ENCODE results near the gene APOBEC3A. TPM values are rescaled to one million over a fixed set of nuclear protein-coding genes. Genes with fewer than 3 reads are reported as not detected.

Gene APOBEC3A
- total and polyA plus RNA-seq, 10 of the 15 experiments (the other 5 are each of a cell fraction or from before 2014, with no cell fraction given): 0.20 TPM; not detected in 9

GRCh38 chr22:38996105-38996504, 38.7 kb downstream of the APOBEC3A start:
- CTCF ChIA-PET: interaction anchor here (0.9 to 1.7 kb wide), 4 partner anchors 12 to 127 kb away, joined by 3 to 8 read pairs (median 4); no protein-coding TSS in a partner anchor

More at GRCh38 chr22:38996105-38996504, 38.7 kb downstream of the APOBEC3A start:
- no peak for DNase-seq (ENCODE audit: low read depth, low spot score)
- Histone ChIP-seq H3K36me3 (ENCODE audit: control insufficient read depth in 2 of 2, insufficient read depth in 2 of 2, low read length in 1 of 2) (no peaks in the 10 kb centered on the region), H3K4me1 (ENCODE audit: control insufficient read depth, insufficient read depth, low read length) (peaks cover 4% of the 10 kb centered on the region), H2AFZ (ENCODE audit: control insufficient read depth, low read depth, low read length) (no peak overlapping the region), H3K27ac (ENCODE audit: control insufficient read depth, insufficient read depth) (no peak overlapping the region), H3K27me3 (replicated peaks in 1 of 2; ENCODE audit: control insufficient read depth in 2 of 2, insufficient read depth in 2 of 2, low read length in 1 of 2) (no peaks in the 10 kb centered on the region), H3K9ac (ENCODE audit: control insufficient read depth, insufficient read depth, low read length) (no peak overlapping the region), H3K4me3 (no peak overlapping the region), H3K4me2 (ENCODE audit: control insufficient read depth, insufficient read depth) (no peak overlapping the region), H3K79me2 (ENCODE audit: control insufficient read depth, insufficient read depth, low read length) (no peaks in the 10 kb centered on the region), H4K20me1 (ENCODE audit: control insufficient read depth, insufficient read depth) (no peaks in the 10 kb centered on the region), H3K9me3 (replicated peaks; ENCODE audit: control insufficient read depth, insufficient read depth, low read length) (peaks cover 4% of the 10 kb centered on the region; the same call in 1 of the 3 replicates)
- in situ Hi-C loops (cut with MboI): no loop called here
- POLR2A ChIA-PET: no interaction called here
- BruUV-seq (replicated peaks): no TSS peak
- no peak for FAIRE-seq
- TF ChIP-seq CEBPZ (IDR thresholded peaks at IDR 0.05; ENCODE audit: low read depth, low read length): no peak
- TF ChIP-seq SMAD5 (IDR thresholded peaks at IDR 0.05; ENCODE audit: low read depth): no peak
- TF ChIP-seq PAX8 (IDR thresholded peaks at IDR 0.05): no peak
- TF ChIP-seq IRF3 (IDR thresholded peaks at IDR 0.05): no peak
- TF ChIP-seq NR2C1 (IDR thresholded peaks at IDR 0.05): no peak
- no peak for TF ChIP-seq PKNOX1 (IDR thresholded peaks at IDR 0.05)
- intact Hi-C loops (cut with micrococcal nuclease; ENCODE audit: unreplicated experiment): no loop called here
- SMC1A ChIA-PET (ENCODE audit: uncharacterized antibody, unreplicated experiment): no interaction called here
- no peak for ATAC-seq
- RAD21 ChIA-PET (ENCODE audit: unreplicated experiment): no interaction called here
- WGBS (ENCODE audit: insufficient coverage, insufficient replicate concordance, low lambda C conversion rate, missing lambda C conversion rate): 60% methylated on average over 6 of the region's 6 CpGs
